22Rv1 (cell line): ENCODE results near the gene ATG13.

ENCODE experiments used
- ZFX ChIP-seq: fragments of 450-650 bp; IDR thresholded peaks from 2 replicates; pipeline ENCODE4 v1.6.1; 2017; ENCODE audit warnings: antibody characterized with exemption, borderline replicate concordance
- TF ChIP-seq, protein P1 (sequence below): fragments of 450-650 bp; IDR thresholded peaks from 2 replicates; pipeline ENCODE4 v1.5.1; 2017; ENCODE audit warnings: mild to moderate bottlenecking

- TF ChIP-seq, protein P1, sequence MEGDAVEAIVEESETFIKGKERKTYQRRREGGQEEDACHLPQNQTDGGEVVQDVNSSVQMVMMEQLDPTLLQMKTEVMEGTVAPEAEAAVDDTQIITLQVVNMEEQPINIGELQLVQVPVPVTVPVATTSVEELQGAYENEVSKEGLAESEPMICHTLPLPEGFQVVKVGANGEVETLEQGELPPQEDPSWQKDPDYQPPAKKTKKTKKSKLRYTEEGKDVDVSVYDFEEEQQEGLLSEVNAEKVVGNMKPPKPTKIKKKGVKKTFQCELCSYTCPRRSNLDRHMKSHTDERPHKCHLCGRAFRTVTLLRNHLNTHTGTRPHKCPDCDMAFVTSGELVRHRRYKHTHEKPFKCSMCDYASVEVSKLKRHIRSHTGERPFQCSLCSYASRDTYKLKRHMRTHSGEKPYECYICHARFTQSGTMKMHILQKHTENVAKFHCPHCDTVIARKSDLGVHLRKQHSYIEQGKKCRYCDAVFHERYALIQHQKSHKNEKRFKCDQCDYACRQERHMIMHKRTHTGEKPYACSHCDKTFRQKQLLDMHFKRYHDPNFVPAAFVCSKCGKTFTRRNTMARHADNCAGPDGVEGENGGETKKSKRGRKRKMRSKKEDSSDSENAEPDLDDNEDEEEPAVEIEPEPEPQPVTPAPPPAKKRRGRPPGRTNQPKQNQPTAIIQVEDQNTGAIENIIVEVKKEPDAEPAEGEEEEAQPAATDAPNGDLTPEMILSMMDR = no peak
- TF ChIP-seq ZFX = no peak
These were observed 29.2 kb upstream of the ATG13 start for GRCh38 chr11:46588131-46588530.
